HG03139 (cell line): ENCODE results near the gene ADNP2.

Experiments
- ATAC-seq: cut with Tn5 transposase; IDR thresholded peaks from one replicate; pipeline ENCODE4 v1.9.1; 2021; ENCODE audit not compliant: unreplicated experiment

The ADNP2 gene

GRCh38 chr18:80108739-80109675, at the start of gene ADNP2:
Gene ADNP2, plus strand, starts transcription at chr18:80109262. Its CDS starts 8,281 bp downstream, at chr18:80117543.
- peak; percentile 61 for ATAC-seq

DNA sequence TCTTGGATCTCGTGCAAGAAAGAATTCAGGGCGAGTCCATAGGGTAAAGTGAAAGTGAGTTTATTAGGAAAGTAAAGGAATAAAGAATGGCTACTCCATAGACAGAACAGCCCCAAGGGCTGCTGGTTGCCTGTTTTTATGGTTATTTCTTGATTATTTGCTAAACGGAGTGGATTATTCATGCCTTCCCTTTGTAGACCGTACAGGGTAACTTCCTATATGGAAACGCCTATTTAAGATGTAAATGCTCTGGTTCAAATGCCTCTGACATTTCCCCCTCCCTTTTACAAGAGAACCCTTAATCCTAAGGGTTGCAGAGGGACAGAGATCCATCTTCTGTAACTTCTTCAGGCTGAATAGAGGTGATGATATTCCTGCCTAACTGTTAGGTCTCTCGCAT, 49.1 kb upstream of the ADNP2 start:
- ATAC-seq: no peak

- ATAC-seq: no peak
Observed at GRCh38 chr18:80065705-80066104, 43.4 kb upstream of the ADNP2 start.

DNA sequence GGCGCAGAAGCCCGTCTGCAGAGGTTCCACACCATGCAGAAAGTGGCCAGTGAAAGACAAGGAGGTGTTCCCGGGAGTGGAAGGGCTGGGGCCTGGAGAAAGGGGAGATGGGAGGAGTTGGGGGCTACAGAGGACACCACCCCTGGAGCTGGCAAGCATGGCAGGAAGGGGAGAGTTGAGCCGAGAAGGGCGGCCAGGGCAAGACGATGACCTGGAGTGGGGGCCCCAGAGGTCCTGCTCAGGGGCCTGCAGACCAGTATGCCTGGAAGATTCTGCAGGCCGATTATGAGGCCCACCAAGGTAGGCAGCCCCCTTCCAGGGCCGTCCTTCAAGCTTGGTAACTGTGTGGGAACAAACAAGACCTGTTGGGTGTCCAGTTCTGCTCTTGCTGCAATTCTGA, 41.7 kb upstream of the ADNP2 start:
- no peak for ATAC-seq

DNA sequence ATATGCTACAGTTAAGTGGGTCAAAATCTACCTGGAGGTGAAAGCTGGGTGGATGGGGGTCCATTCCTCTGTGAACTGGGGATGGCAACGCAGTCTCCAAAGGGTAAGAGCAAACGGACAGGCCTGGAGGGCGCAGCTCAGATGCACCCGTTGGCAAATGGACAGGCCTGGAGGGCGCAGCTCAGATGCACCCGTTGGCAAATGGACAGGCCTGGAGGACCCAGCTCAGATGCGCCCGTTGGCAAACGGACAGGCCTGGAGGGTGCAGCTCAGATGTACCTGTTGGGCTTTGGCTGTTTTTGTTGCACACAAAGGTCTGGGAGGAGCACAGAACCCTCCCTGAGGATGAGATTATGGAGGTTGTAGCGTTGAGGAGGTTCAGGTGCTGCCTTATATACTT, 41.2 kb upstream of the ADNP2 start:
- ATAC-seq: no peak

- ATAC-seq: no peak
Observed at GRCh38 chr18:80068571-80069272, 40.3 kb upstream of the ADNP2 start.

DNA sequence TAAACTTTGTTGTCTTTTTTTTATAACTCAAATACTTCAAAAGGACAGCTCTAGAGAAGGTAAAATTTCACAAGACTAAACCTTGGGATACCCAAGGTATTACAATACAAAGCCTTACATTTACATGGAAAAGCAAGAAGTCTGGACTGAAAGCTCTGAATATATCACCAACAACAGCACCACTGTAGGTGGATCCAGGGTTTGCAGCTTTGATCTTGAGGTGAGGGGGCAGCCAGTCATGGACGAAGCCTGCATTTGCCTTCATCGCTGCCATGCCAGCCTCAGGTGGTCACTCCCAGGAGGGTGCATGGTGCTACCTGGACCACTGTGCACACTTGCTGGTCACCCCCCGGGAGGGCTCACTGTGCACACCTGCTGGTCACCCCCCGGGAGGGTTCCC, 38.2 kb upstream of the ADNP2 start:
- no peak for ATAC-seq

GRCh38 chr18:80074183-80074582, 34.9 kb upstream of the ADNP2 start:
- no peak for ATAC-seq

DNA sequence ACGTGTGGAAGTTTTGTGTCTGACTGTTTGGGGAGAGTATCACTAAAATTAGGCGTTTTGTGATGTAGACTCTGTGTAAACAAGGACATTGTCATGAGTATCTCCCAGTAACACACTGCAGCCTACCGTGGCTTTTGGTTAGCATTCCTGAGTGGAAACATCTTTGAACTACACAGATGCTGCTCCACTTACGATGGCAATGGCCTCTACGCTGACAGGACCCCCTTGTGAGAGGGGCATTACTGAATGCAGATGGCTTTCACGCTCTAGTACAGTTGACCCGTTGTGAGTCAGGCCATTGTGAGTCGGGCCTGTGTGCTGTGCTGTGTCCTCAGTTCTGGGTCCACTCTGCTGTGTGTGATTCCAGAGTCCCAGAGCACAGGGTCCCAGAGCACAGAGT, 34.4 kb upstream of the ADNP2 start:
- ATAC-seq: no peak

GRCh38 chr18:80075940-80076339, 33.1 kb upstream of the ADNP2 start:
- ATAC-seq: no peak

- ATAC-seq: no peak
Observed at GRCh38 chr18:80076379-80076778, 32.7 kb upstream of the ADNP2 start.

DNA sequence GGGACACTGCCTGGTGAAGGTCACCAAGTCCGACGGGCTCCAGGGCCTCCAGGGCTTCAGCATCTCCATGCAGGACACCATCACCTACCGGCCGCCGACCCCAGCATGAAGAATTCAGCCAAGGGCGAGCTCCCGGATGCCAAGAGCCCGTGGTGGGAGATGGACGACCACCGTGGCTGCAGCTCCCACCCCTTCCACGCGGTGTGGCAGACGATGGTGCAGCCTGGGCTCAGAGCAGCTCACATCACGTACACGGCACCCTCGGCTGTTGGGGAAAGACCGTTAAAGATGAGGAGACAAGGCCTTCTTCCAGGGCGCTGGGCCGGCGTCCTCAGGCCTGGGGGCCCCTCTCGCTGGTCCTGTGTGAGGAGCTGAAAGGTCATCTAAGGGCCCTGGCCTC, 31.2 kb upstream of the ADNP2 start:
- no peak for ATAC-seq

- no peak for ATAC-seq
Observed at GRCh38 chr18:80086281-80086680, 22.8 kb upstream of the ADNP2 start.

DNA sequence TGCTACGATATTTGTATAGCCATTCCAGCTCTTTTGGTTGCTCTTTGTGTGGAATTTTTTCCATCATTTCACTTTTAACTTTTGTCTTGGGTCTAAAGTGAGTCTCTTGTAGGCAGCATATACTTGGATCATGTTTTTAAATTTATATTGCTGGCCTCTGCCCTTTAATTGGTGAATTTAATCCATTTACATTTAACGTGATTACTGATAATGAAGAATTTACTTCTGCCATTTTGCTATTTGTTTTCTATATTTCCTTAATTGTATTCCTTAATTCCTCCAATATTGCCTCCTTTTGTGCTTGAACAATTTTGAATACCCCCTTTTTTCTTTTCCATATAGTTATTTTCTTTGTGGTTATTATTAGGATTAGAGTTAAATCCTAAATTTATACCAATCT, 21.0 kb upstream of the ADNP2 start:
- ATAC-seq: no peak

GRCh38 chr18:80088823-80089222, 20.2 kb upstream of the ADNP2 start:
- no peak for ATAC-seq

DNA sequence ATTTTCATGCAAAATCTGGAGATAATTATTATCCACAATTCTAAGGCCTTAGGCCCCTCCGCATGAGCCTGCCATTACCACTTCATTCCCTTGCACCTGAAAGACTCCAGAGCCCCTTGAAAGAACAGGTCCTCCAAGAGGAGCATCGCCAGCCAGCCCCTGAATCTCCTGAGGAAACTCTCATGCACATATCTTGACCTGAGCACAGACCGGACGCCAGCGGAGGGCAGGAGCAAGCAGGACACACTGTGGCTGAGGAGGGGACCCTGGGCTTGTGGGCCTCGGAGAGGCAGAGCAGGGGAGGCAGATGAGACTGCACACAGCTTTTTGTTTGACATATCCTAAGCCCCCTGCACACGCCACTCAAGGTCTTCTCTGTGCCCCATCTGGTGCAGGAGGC, 13.6 kb upstream of the ADNP2 start:
- ATAC-seq: no peak

- ATAC-seq: no peak
Observed at GRCh38 chr18:80096032-80096565, 13.0 kb upstream of the ADNP2 start.

- ATAC-seq: no peak
Observed at GRCh38 chr18:80097201-80097600, 11.9 kb upstream of the ADNP2 start.

- no peak for ATAC-seq
Observed at GRCh38 chr18:80103231-80103630, 5.8 kb upstream of the ADNP2 start.

DNA sequence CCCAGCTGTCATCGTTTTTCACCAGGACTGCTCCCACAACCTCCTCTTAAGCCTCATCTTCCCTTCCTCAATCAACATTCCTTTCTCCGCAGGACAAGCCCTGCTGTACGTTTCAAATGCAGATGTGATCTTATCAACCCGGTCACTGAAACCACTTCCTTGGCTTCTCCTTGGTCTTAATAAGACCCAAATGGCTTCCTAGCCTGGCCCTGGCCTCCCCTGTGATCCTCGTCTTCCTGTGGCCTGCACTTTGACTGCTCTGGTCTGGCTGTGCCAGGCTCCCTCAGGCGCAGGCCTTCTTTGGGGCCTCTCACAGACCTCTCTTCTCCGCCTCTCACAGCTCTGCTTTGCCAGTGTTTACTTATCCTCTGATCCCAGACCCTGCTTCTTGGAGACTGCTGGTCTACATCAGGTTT, 4.7 kb upstream of the ADNP2 start:
- no peak for ATAC-seq

- ATAC-seq: peak; percentile 48
Observed at GRCh38 chr18:80105369-80106167, 3.5 kb upstream of the ADNP2 start.
